ENCODE data around the gene SF3B6. TPM values are rescaled to one million over a fixed set of nuclear protein-coding genes. Genes with fewer than 3 reads are reported as not detected.

SF3B6 gene
- total and polyA plus RNA-seq, 9 of the 15 experiments (the other 6 are each of a cell fraction or from before 2014, with no cell fraction given): 146 to 591 (median 295) TPM

DNA sequence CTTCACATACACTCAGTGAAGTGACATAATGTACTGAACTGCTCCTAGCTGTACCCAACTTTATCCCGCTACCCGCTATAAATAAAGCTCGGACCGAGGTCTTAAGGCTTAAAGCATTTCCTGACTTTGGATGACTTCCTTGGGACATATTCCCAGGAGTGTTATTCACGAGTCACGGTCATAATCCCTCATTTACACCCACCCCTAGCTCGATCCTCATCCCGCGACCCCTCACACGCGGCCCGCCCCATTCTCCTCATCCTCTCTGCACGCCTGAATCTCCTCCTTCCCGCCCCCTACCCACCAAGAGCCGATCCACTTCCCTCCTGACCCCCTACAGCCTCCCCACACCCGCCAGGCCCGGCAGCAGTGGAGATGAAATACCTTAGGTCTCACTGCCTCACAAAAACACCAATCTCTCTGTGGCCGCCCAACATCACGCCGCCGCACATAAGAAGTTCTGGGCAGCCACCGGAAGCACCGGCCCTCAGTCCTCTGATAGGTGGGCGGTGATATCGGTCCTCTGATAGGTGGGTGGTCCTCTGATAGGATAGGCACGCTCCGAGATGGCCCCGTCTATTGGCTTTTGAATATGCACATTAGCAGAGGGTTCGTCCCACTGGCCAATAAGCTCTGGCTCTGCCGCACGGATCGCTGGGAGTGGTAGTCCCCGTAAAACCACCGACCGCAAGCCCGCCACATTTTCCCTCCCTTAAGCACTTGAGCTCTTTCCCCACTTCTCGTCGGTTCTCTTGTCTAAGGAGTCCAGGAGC, 29.0 kb downstream of the SF3B6 start, which contains the start of gene WDCP (continued):
- TF ChIP-seq E2F1 (CRISPR knock-in tag; IDR thresholded peaks at IDR 0.05) (no peak), PBX2 (CRISPR knock-in tag; IDR thresholded peaks at IDR 0.05; ENCODE audit: low read depth) (no peak), PBX2 (tag; conservative IDR thresholded peaks at IDR 0.05; ENCODE audit: low read depth) (peak; percentile 88), SRF (CRISPR knock-in tag; IDR thresholded peaks at IDR 0.05) (no peak), BMI1 (IDR thresholded peaks at IDR 0.05; ENCODE audit: low read length) (no peak), ZNF444 (CRISPR knock-in tag; IDR thresholded peaks at IDR 0.05) (no peak), GTF2F1 (IDR thresholded peaks at IDR 0.05; ENCODE audit: low read depth, low read length) (0 out of 2 replicates have a peak, but pooled peaks have one; percentile 53), ZNF398 (CRISPR knock-in tag; IDR thresholded peaks at IDR 0.05) (no peak), ETV6 (IDR thresholded peaks at IDR 0.05; ENCODE audit: borderline replicate concordance in 1 of 2, low read depth in 2 of 2, low read length in 1 of 2) (no peak), ETV6 (CRISPR knock-in tag; IDR thresholded peaks at IDR 0.05; ENCODE audit: borderline replicate concordance) (no peak), ZBTB26 (CRISPR knock-in tag; IDR thresholded peaks at IDR 0.05) (peak; percentile 86; the same call in 1 of the 2 replicates), PCBP1 (IDR thresholded peaks at IDR 0.05; ENCODE audit: low read depth, low read length, poor library complexity, severe bottlenecking) (no peak)
- TF ChIP-seq, protein P1, sequence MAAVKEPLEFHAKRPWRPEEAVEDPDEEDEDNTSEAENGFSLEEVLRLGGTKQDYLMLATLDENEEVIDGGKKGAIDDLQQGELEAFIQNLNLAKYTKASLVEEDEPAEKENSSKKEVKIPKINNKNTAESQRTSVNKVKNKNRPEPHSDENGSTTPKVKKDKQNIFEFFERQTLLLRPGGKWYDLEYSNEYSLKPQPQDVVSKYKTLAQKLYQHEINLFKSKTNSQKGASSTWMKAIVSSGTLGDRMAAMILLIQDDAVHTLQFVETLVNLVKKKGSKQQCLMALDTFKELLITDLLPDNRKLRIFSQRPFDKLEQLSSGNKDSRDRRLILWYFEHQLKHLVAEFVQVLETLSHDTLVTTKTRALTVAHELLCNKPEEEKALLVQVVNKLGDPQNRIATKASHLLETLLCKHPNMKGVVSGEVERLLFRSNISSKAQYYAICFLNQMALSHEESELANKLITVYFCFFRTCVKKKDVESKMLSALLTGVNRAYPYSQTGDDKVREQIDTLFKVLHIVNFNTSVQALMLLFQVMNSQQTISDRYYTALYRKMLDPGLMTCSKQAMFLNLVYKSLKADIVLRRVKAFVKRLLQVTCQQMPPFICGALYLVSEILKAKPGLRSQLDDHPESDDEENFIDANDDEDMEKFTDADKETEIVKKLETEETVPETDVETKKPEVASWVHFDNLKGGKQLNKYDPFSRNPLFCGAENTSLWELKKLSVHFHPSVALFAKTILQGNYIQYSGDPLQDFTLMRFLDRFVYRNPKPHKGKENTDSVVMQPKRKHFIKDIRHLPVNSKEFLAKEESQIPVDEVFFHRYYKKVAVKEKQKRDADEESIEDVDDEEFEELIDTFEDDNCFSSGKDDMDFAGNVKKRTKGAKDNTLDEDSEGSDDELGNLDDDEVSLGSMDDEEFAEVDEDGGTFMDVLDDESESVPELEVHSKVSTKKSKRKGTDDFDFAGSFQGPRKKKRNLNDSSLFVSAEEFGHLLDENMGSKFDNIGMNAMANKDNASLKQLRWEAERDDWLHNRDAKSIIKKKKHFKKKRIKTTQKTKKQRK (IDR thresholded peaks at IDR 0.05; ENCODE audit: borderline replicate concordance, low read depth, low read length): peak; percentile 68; the same call in 1 of the 2 replicates

Data from K562 (cell line).